COLO668 (cell line): Measurements from ENCODE around the gene FARP1.
A peak's percentile ranks its signal among the peaks of the same experiment; 100 is the strongest.
"Not testable (repeated sequence)": the region's sequence is repeated elsewhere in the genome, so short reads cannot be mapped to it uniquely, and the experiment has no call there.

Experiments
- DNase-seq: peaks from one replicate; lab custom pipeline; 2025; ENCODE audit not compliant: unreplicated experiment; lab: John Stamatoyannopoulos, UW

Gene FARP1

DNA sequence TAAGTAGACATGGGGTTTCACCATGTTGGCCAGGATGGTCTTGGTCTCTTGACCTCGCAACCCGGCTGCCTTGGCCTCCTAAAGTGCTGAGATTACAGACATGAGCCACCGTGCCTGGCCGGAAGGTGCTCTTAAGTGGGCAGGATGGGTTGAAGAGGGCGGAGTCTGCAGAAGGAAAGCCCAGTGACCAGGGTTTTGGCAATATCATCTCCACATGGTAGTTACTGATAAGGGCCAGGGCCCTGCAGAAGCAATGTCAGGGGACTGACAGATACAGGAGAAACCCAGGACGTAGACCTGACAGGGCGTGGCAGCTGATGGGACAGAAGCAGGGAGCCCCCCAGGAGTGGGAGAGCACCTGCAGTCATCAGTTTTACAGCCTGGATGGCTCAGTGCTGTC is 79.9 kb downstream of the FARP1 start:
- no peak for DNase-seq

DNA sequence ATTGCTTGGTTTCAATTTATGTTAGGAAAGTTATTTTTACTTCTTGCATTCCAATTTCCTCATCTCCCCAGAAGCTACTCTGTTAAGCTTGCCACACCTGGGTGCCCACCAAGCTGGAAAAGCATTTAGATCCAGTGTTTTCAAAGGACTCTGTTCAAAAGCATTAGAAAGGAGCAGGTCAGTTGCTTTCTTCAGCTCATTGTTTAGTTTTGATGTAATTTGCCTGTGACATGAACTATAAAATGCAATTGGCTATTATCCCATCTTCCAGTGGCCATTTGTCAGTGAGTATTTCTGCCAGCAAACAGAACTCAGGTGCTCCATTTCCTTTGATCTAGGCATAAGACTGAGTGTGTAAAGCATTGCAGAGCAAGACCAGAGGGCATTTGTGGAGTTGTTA is 80.8 kb downstream of the FARP1 start:
- no peak for DNase-seq

DNA sequence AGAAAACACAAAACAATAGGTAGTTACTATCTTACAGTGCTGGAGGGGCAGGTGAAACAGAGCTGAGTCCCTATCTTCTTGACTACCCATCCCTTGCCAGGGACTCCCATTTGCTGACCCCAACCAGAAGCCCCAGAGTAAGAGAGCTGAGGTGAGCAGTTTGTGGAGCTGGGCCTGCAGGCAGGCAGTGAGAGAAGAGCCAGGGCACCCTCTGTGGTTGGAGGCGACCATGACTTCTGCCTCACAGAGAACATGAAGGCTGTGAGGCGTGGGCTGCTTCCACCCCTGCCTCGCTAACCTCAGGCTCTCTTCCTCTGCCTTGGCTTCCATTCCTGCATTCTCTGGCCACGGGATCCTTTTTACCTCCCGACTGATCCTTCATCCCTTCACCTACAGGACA is 81.7 kb downstream of the FARP1 start:
- DNase-seq, result no peak

DNA sequence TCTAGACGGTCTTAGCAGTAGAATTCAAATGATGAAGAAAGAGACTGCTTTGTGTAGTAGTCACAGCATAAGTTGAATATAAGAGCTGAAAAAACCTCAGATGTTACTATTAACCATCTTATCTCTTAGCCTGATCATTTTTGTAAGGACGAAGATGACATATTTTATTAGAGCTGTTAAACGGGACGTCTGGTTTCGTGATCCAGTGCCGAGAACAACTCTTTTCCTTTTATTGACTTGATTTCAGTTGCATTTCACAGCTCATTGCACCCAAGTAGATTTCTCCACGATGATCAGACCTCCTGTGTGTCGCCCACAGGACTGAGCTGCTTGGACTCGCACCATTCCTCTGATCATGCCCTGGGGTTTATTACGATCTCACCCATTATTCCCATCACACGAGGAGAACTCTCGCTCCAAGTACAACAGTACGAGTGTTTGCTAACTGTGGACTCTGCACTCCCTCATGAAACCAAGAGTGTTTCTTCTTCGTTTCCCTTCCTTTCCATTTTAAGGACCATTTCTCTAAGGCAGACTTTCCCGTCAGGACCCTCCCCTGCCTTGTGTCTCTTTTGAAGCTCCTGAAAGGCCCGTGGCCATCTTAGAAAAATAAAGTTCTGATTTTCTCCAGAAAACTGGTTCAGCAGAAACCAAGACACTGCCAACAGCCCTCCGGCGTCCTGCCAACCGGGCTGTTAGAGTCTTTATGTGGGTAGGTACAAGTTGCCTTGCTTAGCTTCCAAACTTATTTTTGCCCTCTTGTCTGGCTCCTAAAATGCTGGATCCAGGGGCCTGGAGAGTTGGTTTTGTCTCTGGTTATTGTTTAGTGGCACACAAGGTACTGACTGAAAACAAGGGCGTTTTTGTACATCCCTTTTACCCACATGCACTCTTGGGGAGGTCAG is 82.4 kb downstream of the FARP1 start:
- no peak for DNase-seq

DNA sequence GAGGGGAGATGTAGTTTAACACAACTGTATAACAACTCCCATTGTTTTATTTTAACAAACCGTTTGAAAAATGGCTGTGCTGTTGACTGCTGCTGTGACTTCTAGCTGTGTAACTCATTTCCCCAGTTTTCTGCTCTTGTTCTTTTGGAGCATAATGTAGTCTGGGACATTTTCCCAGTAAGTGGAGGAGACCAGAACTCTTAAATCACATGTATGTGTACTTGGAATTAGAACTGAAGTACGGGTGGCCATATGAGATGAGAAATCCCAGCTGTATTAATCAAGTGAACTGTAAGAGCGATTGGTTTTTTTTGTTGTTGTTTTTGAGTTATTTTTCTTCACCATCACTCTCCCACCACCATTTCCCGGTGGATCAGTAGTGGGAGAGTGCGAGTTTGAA is 83.6 kb downstream of the FARP1 start:
- no peak for DNase-seq

DNA sequence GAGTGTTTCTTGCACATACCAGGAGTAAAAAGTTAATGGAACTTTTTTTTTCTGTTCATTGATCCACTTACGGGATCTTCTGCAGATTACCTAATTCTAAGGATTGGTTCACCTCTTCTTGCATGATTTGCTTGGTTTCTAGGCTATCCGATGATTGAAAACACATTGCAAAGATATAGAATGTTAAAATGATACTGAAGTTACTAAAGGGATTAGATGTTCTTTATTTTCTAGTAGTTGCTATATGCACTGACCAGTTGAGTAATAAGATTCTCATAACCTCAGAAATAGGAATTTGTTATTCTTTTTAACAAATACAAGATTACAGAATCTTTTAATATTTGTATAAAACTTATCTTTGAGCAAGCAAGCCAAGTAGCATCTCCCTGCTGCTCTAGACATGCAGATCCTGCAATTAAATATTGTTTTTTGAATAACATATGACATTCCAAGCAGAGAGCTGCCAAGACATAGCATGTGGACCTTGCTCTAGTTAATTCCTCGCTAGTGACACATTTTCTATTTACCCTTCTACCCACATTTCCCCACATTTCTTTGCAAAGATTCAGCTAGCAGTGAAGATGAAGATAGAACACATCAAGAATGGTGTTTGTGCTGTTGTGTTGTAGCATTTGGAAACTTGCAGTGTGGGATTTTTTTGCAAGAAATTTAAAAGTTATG is 85.9 kb downstream of the FARP1 start:
- DNase-seq, result no peak

DNA sequence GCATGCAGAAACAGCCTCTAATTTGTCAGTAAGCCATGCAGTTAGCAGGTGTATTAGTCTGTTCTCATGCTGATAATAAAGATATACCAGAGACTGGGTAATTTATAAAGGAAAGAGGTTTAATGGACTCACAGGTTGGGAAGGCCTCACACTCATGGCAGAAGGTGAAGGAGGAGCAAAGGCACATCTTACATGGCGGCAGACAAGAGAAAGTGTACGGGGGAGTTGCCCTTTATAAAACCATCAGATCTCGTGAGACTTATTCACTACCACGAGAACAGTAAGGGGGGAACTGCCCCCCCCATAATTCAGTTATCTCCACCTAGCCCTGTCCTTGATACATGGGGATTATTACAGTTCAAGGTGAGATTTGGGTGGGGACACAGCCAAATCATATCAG is 87.9 kb downstream of the FARP1 start:
- not testable (repeated sequence) for DNase-seq

DNA sequence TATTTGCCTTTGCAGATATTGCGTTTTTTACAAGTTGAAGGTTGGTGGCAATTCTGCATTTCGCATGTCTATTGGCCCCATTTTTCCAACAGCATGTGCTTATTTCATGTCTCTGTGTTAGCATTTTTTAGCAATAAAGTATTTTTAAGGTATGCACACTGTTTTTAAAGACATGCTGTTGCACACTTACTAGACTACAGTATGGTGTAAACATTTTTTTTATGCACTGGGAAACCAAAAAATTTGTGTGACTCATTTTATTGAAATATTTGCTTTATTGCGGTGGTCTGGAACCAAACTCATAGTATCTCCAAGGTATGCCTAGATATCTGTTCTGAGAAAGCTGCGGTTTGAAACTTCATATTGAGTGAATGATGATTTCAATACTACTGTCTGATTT is 89.6 kb downstream of the FARP1 start:
- DNase-seq, result no peak

DNA sequence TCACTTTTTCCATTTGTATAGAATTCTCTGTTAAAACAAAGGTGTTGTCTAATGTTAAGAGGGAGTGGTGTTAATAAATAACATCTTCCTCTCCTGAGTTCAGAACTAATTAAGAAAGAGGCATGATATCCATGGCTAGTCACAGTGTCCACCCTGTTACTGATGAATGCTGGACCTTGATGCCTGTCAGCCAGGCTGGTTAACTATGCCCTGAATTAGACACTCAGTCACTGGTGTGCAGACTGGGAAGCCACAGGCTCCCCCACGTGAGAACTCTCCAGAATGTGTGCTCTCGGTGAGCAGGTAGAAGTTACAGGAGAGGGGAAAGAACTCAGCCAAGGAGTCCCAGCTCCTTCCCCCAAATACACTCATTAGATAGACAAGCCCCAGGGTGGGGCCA is 90.2 kb downstream of the FARP1 start:
- no peak for DNase-seq

DNA sequence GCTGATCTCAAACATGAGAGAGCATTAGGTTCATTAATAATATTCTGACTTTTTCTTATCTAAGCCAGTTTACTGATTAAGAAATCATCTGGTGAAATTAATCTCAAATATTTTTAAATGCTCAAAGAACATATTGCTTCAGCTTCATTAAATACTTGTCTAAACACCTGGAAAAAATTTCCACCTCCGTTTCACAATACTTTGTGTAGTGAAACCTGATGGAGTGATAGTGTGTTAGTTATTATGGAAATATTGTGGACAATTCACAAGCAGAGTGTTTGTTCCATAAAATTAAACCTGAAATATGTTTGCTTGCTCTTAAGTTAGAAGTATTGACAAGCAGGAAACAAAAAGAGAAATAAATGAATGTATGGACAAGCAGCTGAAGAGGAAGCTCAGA is 91.5 kb downstream of the FARP1 start:
- DNase-seq, result no peak

DNA sequence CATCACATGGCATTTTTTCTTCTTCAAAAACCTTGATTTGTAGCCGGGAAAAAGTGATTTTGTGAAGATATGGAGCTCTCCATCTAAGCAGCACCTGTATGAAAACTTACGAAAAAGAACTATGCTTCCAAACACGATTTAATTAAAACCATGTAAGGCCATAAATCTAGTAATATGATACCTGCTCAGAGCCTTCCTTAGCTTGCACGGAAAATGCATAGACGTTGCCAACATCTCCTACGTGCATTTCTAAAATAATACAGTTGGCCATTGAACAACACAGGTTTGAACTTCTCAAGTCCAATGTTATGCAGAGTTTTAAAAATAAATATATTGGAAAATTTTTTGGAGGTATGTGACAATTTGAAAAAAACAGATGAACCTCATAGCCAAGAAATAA is 93.3 kb downstream of the FARP1 start:
- DNase-seq, result no peak

DNA sequence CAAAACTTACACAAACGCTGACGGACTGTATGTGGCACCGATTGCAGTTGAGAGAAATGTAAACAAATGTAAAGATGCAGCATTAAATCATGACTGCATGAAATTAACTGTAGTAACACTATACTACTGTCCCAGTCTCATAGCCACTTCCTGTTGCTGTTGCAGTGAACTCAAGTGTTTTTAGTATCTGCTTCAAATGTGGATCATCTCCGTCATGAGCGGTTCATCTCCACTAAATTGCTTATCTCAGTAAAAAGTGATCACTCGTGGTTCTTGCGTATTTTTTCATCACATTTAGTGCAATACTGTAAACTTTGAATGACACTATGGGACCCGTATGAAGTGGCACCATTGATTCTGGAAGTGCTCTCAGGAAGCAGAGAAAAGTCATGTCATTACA is 94.4 kb downstream of the FARP1 start:
- no peak for DNase-seq

DNA sequence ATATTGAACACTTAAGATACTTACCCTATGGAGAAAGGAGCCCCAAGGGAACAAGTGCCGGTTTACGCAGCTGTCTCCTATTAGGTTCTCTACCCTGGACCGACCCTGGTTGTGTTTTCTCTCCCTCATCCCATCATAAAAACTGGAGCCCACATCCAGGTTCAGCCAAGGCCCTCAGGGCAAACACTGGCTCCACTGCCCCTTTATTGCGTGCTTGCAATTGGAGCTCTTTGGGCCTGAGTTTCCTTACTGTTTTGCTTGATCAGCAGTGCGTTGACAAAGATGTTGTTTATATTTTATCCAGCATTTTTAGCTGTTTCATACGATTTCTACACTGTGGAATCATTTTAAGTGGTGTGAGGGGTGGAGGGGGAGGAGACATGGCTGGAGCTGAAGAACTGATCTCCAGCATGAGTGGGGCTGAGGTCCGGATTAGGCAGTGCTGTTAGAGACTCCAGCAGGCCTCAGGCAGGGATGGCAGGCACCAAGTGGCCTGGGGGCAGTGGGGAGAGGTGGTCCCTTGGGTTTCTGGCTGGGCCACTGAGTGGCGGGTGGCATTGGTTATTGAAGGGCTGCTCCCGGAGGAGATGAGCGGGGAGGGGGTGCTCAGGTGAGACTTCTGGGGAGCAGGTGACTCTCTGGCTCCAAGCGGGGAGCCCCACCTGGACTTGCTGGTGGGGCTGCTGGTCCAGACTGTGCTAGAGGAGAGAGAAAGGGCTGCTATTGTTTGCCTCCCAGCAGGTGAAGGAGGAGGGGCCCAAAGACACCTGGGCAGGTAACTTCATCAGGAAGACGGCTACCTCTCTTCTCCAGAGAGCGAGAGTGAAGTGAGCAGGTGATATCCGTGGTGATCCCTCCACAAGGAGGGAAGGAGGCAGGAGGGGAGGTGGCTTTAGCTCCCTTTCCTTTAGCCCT is 96.5 kb downstream of the FARP1 start:
- peak; percentile 89 for DNase-seq

DNA sequence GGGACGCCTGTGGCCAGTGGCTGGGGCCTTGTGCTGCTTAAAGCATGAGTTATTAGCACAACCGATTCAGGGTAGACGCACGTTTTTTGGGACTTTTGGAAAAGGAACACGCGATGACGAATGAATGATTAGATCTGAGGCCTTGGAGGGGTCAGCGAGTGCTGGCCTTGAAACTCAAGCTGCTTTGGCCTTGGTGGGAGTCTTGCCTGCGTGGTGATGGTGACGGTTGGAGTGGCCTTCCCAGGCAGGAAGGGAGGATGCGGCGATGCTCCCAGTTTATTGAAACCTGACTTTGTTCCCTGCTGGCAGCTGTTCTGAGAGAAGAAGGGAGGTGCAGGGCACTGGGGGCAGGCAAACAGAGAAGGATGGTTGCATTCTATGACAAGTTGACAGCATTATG is 97.2 kb downstream of the FARP1 start:
- peak; percentile 53 for DNase-seq

DNA sequence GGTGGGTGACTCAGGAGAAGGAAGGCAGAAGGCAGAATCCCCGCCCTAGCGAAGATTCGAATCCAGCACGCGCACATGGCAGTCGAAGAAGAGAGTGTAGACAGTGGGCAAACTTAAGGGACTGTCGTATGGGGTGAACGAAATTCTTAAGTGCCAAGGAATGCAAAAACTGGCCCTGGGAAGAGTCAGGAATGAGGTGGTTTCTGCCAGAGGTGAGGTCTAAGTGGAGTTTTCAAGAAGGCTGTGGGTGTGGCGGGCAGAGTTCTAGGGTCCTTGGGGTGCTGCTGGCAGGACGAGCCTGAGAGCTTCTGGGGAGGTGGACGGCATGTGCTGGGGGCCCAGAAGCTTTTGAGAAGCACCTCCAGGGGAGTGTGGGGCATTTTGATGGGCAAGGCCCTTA is 98.1 kb downstream of the FARP1 start:
- no peak for DNase-seq

DNA sequence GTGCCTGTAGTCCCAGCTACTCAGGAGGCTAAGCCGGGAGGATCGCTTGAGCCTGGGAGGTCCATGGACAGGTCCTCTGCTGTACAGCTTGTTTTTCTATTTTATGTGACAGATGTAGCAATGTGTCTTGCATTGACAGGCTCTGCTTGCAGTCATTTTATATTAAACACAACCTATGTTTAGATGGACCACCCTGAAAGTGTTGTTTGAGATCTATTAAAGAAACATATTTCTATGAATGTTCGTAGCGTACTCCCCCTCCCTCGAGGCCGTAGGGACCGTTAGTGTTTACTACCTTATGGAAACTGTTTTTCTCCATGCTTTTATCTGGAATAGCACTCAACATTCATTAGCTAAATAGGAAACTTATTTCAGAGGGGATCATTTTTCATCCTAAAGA is 99.1 kb downstream of the FARP1 start:
- DNase-seq, result no peak

DNA sequence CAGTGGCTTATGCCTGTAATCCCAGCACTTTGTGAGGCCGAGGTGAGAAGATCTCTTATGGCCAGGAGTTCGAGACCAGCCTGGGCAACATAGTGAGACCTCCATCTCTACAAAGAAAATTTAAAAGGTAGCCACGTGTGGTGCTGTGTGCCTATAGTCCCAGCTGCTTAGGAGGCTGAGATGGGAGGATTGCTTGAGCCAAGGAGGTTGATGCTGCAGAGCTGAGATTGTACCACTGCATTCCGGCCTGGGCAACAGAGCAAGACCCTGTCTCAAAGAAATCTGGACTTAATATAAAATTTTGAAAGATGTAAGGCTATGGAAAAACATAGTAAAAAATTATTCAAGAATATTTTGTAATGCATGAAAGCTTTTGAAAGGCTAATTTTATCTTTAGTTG is 99.5 kb downstream of the FARP1 start:
- DNase-seq, result no peak

DNA sequence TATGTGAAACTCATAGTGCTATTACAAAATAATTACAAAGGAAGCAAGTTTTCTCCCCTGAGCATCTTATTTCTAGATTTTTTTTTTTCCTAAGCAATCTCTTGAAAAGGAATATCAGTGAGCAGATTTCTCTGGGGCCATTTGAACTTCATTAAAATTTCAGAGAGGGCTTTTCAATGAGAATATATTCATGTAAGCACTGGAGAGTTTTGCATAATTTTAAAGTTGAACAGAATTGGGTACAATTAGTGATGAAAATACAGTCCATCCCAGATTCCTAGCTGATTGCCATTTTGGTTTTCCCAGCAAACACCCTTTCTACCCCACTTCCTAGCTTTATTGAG is 101.0 kb downstream of the FARP1 start:
- DNase-seq, result no peak

DNA sequence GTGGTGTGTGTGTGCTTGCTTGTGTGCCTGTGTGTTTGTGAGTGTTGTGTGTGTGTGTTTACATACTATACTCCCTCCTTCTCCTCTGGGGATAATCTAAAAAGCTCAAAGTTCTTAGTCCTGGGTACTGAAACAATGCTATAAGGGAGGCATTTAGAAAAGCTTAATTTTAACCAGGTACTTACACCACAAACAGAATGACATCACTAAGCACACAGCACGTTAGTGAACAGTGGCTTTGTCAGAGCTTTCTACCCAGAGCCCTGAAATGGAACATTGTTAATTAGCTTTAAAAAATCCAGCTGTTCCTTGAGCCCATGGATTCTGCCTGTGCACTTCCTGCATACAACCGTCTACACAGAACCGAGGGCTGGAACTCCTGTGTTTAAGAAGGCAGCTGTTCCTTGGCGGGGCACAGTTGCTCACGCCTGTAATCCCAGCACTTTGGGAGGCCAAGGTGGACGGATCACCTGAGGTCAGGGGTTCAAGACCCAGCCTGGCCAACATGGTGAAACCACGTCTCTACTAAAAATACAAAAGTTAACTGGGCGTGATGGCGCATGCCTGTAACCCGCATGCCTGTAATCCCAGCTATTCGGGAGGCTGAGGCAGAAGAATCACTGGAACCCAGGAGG is 103.8 kb downstream of the FARP1 start:
- no peak for DNase-seq

DNA sequence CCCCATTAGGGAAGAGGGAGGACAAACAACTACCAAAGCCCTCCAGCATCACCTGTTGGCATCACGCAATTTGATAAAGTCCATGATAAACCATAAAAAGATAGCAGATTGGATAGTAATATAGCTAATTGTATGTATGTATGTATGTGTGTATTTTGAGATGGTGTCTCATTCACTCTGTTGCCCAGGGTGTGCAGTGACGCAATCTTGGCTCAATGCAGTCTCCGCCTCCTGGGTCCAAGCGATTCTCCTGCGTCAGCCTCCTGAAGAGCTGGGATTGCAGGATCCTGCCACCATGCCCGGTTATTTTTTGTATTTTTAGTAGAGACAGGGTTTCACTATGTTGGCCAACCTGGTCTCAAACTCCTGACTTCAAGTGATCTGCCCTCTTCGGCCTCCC is 108.8 kb downstream of the FARP1 start:
- DNase-seq, result no peak

DNA sequence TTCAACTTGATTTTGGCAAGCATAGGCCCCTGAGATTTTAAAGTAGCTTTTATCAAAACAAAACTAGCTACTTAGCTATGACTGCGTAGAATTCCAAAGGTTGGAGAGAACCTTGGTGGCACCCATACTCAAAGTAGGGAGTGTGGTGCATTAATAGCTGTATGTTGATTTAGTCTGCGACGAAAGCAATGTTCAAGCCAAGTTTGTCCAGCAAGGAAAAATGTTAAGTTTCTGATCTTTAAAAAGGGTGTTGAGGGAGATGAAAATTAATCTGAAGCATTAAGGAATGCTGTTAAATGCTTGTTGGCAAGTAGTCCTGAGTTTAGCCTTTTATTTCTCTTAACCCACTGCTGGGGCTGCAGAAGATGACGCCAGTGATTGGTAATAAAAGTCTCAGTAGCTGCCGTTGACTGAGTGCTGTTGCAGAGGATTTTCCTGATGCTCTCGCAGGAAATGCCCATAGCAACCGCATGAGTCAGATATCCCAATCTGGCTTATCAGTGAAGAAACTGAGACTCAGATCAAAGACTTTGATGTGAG is 110.1 kb downstream of the FARP1 start:
- no peak for DNase-seq
